Urothelium cell line (cell line): ENCODE measurements around the gene KRT9.
A peak's percentile ranks its signal among the peaks of the same experiment; 100 is the strongest.
"Not testable (repeated sequence)": the region's sequence is repeated elsewhere in the genome, so short reads cannot be mapped to it uniquely, and the experiment has no call there.

Experiments used
- DNase-seq: peaks from one replicate; pipeline ENCODE4 v3.0.0; 2011; ENCODE audit warnings: low spot score, mixed read lengths
- FAIRE-seq: peaks from 2 replicates; lab custom pipeline; 2011; peaks lifted over from hg19 to GRCh38; lab: Jason Lieb, UNC

Gene KRT9, protein sequence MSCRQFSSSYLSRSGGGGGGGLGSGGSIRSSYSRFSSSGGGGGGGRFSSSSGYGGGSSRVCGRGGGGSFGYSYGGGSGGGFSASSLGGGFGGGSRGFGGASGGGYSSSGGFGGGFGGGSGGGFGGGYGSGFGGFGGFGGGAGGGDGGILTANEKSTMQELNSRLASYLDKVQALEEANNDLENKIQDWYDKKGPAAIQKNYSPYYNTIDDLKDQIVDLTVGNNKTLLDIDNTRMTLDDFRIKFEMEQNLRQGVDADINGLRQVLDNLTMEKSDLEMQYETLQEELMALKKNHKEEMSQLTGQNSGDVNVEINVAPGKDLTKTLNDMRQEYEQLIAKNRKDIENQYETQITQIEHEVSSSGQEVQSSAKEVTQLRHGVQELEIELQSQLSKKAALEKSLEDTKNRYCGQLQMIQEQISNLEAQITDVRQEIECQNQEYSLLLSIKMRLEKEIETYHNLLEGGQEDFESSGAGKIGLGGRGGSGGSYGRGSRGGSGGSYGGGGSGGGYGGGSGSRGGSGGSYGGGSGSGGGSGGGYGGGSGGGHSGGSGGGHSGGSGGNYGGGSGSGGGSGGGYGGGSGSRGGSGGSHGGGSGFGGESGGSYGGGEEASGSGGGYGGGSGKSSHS

DNA sequence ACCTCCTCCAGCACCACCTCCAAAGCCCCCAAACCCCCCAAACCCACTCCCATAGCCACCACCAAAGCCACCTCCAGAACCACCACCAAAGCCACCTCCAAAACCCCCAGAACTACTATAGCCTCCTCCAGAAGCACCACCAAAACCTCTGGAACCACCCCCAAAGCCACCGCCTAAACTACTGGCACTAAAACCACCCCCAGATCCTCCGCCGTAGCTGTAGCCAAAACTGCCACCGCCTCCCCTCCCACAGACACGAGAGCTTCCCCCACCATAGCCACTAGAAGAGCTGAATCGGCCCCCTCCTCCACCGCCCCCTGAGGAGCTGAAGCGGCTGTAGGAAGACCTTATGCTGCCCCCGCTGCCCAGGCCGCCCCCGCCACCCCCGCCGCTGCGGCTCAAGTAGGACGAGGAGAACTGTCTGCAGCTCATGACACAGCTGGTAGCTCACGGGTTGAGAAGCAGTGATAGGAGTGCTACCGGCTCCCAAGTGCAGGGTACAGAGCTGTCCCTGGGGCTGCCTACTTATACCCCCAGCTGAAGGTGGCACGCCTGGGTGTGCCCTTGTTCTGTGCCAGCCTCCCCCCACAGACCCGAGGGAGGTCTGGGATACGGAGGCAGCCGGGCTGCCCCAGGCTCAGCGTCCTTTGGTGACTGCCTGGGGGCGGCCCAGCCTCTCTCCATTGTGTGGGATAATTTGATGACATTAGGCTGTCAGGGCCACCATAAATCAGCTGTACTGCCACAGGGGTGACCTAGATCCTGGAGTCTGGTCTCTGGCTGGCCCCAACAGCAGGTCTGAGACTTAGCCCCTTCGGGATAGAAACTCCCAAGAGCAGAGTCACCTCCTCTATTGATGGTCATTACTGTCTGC is at the start of gene KRT9:
Gene KRT9, minus strand, starts transcription at position 499 of the 874 bp plus-strand sequence. Its CDS starts 67 bp downstream, at position 432.
- peak; percentile 27 for FAIRE-seq
- no peak for DNase-seq

DNA sequence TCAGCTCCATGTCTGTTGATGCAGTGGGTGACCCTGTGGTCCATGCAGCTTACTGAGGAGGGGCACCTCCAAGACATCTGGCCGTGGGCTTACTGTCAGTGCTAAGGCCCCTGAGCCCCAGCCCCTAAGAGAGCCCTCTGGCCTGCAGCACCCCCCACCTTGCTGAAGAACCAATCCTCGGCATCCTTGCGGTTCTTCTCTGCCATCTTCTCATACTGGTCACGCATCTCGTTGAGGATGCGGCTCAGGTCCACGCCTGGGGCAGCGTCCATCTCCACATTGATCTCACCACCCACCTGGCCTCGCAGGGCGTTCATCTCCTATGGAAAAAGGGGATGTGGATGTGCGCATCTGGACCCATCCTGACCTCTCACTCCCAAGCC is 49.6 kb upstream of the KRT9 start:
- not testable (repeated sequence) for FAIRE-seq, DNase-seq

DNA sequence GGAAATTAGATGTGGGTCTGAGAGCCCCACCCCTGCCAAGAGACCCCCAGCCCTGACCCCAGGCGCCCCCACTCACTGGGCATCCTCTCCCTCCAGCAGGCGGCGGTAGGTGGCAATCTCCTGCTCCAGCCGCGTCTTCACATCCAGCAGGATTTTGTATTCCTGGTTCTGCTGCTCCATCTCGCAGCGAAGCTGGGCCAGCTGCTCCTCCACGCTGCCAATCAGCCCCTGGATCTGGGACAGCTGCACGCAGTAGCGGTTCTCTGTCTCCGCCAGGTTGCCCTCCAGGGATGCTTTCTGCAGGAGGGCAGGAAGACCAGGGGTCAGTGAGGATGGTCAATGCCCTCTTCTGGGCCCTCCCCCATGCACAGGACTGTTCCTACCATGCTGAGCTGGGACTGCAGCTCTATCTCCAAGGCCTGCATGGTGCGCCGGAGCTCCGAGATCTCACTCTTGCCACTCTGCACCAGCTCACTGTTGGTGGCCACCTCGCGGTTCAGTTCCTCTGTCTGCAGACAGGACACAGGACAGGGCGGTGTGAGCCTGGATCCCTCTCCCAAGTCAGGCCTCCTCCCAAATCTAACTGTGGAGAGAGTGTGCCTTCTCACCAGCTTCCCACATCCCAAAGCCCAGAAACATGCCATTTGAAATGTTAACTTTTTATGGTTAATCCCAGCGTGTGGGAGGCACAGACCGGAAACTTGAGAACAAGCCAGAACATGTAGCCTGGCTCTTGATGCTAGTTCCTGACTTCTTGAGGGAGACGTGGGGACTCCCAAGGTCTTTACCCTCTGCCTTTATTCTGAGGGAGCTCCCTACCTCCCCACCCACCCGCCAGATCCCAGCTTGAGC is 49.0 kb upstream of the KRT9 start:
- DNase-seq (no peak), FAIRE-seq (no peak)

GRCh38 chr17:41619927-41620582 is 48.2 kb upstream of the KRT9 start:
- FAIRE-seq, DNase-seq: not testable (repeated sequence)

GRCh38 chr17:41619036-41619926 is 47.4 kb upstream of the KRT9 start:
- FAIRE-seq: peak; percentile 66
- DNase-seq: peak; percentile 46

- FAIRE-seq (no peak), DNase-seq (no peak)
Measured at GRCh38 chr17:41618341-41619035, 46.6 kb upstream of the KRT9 start.

DNA sequence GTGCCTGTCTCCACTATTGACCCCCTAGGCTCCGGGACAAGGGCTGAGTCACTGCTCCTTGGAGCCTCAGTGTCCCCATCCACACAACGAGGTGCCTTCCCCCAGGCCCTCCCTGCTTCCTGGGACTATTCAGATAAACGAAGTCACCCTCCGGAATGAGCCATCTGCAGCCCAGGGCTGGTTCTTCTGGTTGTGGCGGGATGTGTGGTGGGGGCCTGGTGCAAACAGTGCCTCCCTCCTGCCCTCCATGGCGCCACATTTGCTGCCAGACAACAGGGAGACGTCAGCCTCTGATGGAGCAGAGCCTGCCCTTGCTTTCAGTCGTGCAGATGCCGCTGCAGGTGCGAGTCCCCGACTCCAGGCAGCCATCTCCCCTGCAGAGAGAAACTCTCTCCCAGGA is 45.8 kb upstream of the KRT9 start:
- DNase-seq (no peak), FAIRE-seq (no peak)

- no peak for FAIRE-seq
- DNase-seq: no peak
Measured at GRCh38 chr17:41617136-41617535, 45.3 kb upstream of the KRT9 start.

- FAIRE-seq, DNase-seq: not testable (repeated sequence)
Measured at GRCh38 chr17:41616486-41616885, 44.6 kb upstream of the KRT9 start.

GRCh38 chr17:41615454-41615853 is 43.6 kb upstream of the KRT9 start:
- FAIRE-seq: peak; percentile 56

DNA sequence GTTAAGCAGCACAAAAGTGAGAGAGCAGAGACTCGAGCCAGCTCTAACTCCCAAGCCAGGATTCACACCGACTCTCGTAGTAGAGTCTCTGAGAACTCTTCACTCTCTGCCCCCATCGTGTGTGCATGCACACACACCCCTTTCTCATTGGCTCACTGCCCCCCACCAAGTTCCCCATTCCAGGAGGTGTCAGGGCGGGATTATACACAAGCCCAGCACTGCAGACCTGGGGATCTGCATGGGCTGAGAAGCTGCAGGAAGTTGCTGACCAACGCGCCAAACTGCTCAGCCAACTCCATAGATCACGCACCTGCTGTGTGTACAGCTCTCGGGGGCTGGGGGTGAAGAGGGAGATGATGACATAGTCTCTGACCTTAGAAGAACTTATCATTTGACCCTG is 42.9 kb upstream of the KRT9 start:
- not testable (repeated sequence) for FAIRE-seq, DNase-seq

More at GRCh38 chr17:41615454-41615853, 43.6 kb upstream of the KRT9 start:
- peak; percentile 49 for DNase-seq

GRCh38 chr17:41614098-41614497 is 42.2 kb upstream of the KRT9 start:
- DNase-seq (no peak), FAIRE-seq (no peak)

GRCh38 chr17:41613277-41614082 is 41.6 kb upstream of the KRT9 start:
- DNase-seq: no peak
- FAIRE-seq: peak; percentile 5

GRCh38 chr17:41612376-41613160 is 40.7 kb upstream of the KRT9 start, which contains the start of gene KRT16:
KRT16 (minus strand) TSS chr17:41612767; CDS start chr17:41612688, 79 bp downstream.
- DNase-seq: peak; percentile 76

DNA sequence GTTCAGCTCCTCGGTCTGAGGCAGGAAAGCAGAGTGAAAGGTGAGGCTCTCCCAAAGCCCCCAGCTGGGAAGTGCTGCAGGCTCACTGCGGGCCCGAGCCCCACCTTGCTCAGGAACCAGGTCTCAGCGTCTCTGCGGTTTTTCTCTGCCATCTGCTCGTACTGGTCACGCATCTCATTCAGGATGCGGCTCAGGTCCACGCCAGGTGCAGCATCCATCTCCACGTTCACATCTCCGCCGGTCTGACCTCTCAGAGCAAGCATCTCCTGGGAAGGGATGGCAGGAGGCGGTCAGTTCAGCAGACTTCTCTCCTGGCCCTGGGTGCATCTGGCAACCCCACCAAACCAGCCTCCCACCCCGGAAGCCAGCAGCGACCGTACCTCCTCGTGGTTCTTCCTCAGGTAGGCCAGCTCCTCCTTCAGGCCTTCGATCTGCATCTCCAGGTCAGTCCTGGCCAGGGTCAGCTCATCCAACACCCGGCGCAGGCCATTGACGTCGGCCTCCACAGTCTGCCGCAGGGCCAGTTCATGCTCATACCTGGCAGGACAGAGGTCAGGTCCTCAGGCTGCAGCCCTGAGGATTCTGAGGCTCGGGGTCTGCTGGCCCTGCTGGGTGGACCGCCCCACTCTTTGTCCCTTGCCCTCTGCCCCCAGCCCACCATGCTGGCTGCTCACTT is 39.2 kb upstream of the KRT9 start:
- FAIRE-seq: no peak
- no peak for DNase-seq

More at GRCh38 chr17:41612376-41613160, 40.7 kb upstream of the KRT9 start, which contains the start of gene KRT16:
- FAIRE-seq: not testable (repeated sequence)

DNA sequence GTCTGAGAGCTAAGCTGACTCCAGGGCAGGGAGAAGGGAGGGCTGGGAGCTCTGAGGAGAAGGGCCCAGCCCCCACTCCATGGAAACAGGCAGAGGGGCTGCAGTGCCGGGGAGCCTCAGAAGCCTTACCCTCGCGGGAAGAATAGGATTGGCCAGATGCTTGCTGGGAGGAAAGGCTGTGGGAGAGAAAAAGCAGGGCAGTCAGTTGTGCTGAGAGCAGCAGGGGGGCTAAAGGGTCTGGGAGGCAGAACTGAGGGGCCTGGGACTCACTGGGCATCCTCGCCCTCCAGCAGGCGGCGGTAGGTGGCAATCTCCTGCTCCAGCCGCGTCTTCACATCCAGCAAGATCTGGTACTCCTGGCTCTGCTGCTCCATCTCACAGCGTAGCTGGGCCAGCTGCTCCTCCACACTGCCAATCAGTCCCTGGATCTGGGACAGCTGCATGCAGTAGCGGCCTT is 38.2 kb upstream of the KRT9 start:
- not testable (repeated sequence) for FAIRE-seq, DNase-seq
